Brain microvascular endothelial cell (primary cell): Measurements from ENCODE around the gene ALK.

Source experiments
- DNase-seq: peaks from one replicate; pipeline ENCODE4 v3.0.0-alpha.2; 2020
- H3K27ac ChIP-seq: fragments of 250-450 bp; sonication (Bioruptor Pico); 2 replicates; pipeline ENCODE4 v1.5.1; 2020; ENCODE audit warnings: mild to moderate bottlenecking, moderate library complexity
- H3K27me3 ChIP-seq: fragments of 250-450 bp; sonication (Bioruptor Pico); replicated peaks from 2 replicates; pipeline ENCODE4 v1.5.1; 2020; ENCODE audit warnings: mild to moderate bottlenecking
- H3K36me3 ChIP-seq: fragments of 250-450 bp; sonication (Bioruptor Pico); replicated peaks from 2 replicates; pipeline ENCODE4 v1.5.1; 2020; ENCODE audit warnings: mild to moderate bottlenecking
- H3K4me3 ChIP-seq: 2 replicates; pipeline ENCODE4 v1.5.1; 2011; ENCODE audit warnings: low read depth, mild to moderate bottlenecking, control low read depth, low read length, moderate library complexity
- in situ Hi-C: cut with HindIII; loops from 2 replicates; pipeline ENCODE4 v1.10.0; 2017; ENCODE audit warnings: low sequenced_read_pairs, low pct_ligation_motif_present
- TF ChIP-seq, protein P1 (sequence below): IDR thresholded peaks from 2 replicates; pipeline ENCODE4 v1.5.1; 2011; ENCODE audit warnings: low read depth, mild to moderate bottlenecking, moderate library complexity, low read length, control low read depth, inconsistent platforms; ENCODE audit errors: missing control alignments

Gene ALK

DNA sequence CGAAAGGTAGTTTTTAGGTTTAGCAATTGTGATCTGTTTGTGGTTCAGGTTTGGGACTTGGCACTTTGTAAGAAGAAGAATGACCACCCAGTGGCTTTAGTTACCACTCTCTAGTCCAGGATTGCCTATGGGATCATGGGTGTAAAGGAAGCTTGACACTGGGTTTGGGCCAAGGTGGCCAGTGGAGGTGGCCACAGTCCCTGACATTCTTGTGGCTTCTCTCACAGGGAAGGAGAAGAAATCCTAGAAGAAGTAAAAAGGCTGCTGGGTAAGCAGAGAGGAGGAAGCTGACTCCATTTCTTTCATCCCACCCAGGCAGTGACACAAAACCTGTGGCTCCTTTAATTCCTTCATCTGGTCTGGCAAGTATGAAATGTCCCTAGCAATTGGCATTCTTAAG is 411.5 kb downstream of the ALK start:
- Histone ChIP-seq H3K36me3 (no peaks in the 10 kb centered on the region), H3K4me3 (no peak overlapping the region), H3K27ac (no peak overlapping the region), H3K27me3 (no peaks in the 10 kb centered on the region)
- TF ChIP-seq, protein P1, sequence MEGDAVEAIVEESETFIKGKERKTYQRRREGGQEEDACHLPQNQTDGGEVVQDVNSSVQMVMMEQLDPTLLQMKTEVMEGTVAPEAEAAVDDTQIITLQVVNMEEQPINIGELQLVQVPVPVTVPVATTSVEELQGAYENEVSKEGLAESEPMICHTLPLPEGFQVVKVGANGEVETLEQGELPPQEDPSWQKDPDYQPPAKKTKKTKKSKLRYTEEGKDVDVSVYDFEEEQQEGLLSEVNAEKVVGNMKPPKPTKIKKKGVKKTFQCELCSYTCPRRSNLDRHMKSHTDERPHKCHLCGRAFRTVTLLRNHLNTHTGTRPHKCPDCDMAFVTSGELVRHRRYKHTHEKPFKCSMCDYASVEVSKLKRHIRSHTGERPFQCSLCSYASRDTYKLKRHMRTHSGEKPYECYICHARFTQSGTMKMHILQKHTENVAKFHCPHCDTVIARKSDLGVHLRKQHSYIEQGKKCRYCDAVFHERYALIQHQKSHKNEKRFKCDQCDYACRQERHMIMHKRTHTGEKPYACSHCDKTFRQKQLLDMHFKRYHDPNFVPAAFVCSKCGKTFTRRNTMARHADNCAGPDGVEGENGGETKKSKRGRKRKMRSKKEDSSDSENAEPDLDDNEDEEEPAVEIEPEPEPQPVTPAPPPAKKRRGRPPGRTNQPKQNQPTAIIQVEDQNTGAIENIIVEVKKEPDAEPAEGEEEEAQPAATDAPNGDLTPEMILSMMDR: no peak
- no peak for DNase-seq
- in situ Hi-C loops: no loop called here

DNA sequence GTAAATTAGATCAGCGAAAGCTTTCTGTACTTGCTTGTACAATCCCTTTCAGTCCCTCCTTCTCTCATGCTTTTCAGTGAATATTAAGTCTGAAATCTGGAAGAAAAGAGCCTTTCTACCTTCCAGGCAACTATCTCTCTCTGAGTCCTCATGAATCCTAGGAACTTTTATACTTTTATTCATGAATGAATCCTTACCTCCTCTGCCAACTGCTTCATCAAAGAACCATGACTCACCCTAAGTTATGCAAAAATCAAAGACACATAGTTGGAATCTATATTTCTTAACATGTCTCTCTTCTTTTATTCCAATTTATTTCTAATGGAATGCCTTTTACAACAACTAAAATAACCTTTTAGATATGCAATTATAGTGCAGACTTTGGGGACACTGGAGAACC is 412.0 kb downstream of the ALK start:
- TF ChIP-seq, protein P1: no peak
- H3K4me3 ChIP-seq: no peak overlapping the region
- H3K27me3 ChIP-seq: no peaks in the 10 kb centered on the region
- H3K27ac ChIP-seq: no peak overlapping the region
- in situ Hi-C loops: no loop called here
- no peaks in the 10 kb centered on the region for H3K36me3 ChIP-seq
- no peak for DNase-seq

DNA sequence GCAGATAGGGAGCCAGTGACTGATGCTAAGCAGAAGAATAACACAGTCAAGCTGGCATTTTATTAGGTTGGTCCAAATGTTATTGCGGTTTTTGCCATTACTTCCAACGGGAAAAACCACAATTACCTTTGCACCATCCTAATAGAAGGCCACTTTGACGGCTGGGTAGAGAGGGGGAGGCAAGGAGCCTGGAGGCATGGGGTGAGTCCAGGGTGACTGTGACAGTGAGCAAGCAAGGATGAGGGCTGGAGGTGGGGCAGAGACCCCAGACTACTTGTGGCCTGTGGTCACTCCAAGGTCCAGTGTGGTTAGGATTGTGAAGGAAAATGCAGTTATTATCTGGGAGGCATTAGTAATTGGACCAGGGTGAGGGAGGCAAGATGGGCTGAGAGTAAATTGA is 416.6 kb downstream of the ALK start:
- in situ Hi-C loops: no loop called here
- no peak overlapping the region for H3K4me3 ChIP-seq
- H3K27ac ChIP-seq: no peak overlapping the region
- H3K27me3 ChIP-seq: no peaks in the 10 kb centered on the region
- TF ChIP-seq, protein P1: no peak
- no peaks in the 10 kb centered on the region for H3K36me3 ChIP-seq
- no peak for DNase-seq

DNA sequence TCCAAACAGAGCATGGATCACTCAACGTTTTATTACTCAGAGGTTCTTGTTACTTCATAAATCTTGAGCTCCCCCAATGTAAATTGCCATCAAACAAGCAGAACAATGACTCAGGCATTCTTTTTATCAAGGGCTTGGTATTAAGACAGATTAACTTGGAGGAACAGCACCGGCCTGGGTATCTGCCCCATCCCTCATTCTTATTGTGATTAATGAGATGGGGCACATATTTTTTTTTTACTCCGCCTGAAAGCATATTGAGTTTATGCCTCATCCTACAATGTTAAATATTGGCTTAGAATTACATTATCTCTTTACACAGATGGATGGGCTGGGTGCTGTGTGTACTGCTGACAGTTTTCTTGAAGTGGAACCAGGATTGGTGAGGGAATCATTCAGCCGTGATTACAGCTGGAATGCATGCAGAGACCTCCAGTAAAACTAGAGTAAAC is 418.9 kb downstream of the ALK start:
- in situ Hi-C loops: no loop called here
- no peak for DNase-seq
- H3K4me3 ChIP-seq: no peak overlapping the region

DNA sequence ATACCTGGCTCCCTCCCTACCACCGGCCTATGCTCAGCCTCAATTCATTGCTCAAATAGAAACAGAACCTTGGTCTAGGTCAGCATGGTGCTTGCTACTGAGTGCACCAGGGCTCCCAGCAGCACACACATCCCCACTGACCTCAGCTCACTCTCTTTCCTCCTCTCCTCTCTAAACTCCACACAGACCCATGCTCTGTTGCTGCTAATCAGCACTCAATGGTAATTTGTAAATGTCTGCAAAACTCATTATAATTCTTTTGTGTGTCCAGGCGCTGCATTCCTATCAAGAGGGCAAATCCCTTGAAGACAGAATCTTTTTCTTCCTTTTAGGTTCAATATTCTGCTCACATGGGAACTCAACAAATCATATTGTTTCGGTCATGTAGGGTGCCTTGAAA is 424.0 kb downstream of the ALK start:
- Histone ChIP-seq H3K36me3 (no peaks in the 10 kb centered on the region), H3K4me3 (no peak overlapping the region), H3K27ac (no peak overlapping the region), H3K27me3 (no peaks in the 10 kb centered on the region)
- in situ Hi-C loops: no loop called here
- TF ChIP-seq, protein P1: no peak
- no peak for DNase-seq

More for the DNA sequence above, 418.9 kb downstream of the ALK start:
- Histone ChIP-seq H3K36me3 (no peaks in the 10 kb centered on the region), H3K27ac (no peak overlapping the region), H3K27me3 (no peaks in the 10 kb centered on the region)
- TF ChIP-seq, protein P1: no peak

DNA sequence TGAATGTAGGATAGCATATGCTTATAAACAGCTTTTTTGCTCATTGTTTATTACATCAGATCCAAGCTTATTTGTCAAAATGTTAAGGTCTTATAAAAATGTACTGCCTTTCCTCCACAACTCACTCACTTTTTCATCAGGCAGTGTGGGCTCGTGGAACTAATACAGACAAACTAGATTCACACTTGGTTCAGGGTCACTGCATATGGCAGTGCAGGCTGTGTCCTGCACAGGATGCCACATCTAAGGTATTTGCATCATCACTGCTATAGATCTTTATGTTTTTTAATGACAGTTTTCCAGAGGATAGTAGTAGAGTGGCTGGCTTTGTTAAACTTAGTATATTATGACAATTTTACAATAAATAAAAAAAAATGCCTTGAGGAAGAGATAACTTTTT is 425.2 kb downstream of the ALK start:
- Histone ChIP-seq H3K36me3 (no peaks in the 10 kb centered on the region), H3K4me3 (no peak overlapping the region), H3K27ac (no peak overlapping the region), H3K27me3 (no peaks in the 10 kb centered on the region)
- DNase-seq: no peak
- TF ChIP-seq, protein P1: no peak
- in situ Hi-C loops: no loop called here
